GM23248 (cell line): ENCODE measurements around the gene PRSS36.

Source experiments
- EZH2 ChIP-seq: fragments of 200-600 bp; sonication (generic); IDR thresholded peaks from 2 replicates; pipeline ENCODE4 v1.6.1; 2018; ENCODE audit warnings: antibody characterized with exemption, mild to moderate bottlenecking; ENCODE audit not compliant: insufficient read depth, poor library complexity, severe bottlenecking
- EZH2phosphoT487 ChIP-seq: fragments of 200-600 bp; sonication (generic); IDR thresholded peaks from 2 replicates; pipeline ENCODE4 v1.6.1; 2018; ENCODE audit warnings: antibody characterized with exemption, moderate library complexity, mild to moderate bottlenecking, low read depth; ENCODE audit not compliant: insufficient read depth

DNA sequence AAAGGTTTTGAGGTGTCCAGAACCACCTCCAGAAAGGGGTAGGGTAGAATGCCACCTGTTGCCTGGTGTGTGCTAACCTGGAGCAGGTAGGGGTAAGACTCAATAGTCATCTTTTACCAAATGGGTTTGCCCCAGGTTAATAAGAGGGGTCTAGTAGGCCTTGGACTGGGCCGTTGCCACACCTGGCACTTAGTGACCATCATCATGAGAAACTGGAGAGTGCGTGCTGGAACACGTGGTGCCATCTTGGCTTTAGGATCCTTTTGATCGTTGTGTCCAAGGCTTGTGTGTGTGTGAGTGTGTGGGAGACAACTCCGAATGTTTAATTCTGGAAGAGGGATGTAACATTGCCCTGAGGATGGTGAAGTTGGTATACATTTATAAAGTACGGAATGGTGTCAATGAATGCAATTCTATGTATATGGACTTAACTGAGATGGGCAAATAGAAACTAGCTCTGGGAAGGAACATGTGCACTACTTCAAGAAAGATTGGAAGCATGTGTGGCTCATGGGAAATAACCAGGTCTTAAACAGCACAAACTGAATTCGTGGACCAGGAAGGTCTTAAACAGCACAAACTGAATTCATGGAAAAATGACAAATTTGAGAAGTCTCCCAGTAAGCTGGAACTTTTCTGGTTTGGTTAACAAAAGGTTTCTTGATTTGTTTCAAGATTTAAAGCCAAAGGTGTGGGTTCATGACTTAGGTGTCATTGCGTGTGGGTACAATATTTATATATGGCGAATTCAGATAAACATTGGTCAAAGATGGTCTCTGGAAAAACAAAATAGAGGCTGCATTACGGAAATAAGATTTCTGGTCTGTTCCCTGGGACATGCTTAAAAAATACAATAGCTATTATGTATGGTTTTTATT, 37.3 kb upstream of the PRSS36 start:
- no peak for TF ChIP-seq EZH2phosphoT487
- TF ChIP-seq EZH2, result no peak
